Tibial nerve (tissue), 3 donors: ENCODE data around the gene RHOH.

Source experiments
- POLR2A ChIP-seq, 2 donors: fragments of 450-650 bp; IDR thresholded peaks; one replicate each; pipeline ENCODE4 v1.6.1; 2017; ENCODE audit warnings: antibody characterized with exemption in 2 of 2, mild to moderate bottlenecking in 2 of 2, moderate library complexity in 2 of 2
- TF ChIP-seq, protein P1 (sequence below), 5 experiments: fragments of 200-600 bp in 3 of 5; fragments of 450-650 bp in 2 of 5; sonication (generic) in 3 of 5; IDR thresholded peaks; one replicate each; pipeline ENCODE4 v1.5.1; 2016 to 2019; ENCODE audit warnings: antibody characterized with exemption in 5 of 5, mild to moderate bottlenecking in 3 of 5, moderate library complexity in 2 of 5

DNA sequence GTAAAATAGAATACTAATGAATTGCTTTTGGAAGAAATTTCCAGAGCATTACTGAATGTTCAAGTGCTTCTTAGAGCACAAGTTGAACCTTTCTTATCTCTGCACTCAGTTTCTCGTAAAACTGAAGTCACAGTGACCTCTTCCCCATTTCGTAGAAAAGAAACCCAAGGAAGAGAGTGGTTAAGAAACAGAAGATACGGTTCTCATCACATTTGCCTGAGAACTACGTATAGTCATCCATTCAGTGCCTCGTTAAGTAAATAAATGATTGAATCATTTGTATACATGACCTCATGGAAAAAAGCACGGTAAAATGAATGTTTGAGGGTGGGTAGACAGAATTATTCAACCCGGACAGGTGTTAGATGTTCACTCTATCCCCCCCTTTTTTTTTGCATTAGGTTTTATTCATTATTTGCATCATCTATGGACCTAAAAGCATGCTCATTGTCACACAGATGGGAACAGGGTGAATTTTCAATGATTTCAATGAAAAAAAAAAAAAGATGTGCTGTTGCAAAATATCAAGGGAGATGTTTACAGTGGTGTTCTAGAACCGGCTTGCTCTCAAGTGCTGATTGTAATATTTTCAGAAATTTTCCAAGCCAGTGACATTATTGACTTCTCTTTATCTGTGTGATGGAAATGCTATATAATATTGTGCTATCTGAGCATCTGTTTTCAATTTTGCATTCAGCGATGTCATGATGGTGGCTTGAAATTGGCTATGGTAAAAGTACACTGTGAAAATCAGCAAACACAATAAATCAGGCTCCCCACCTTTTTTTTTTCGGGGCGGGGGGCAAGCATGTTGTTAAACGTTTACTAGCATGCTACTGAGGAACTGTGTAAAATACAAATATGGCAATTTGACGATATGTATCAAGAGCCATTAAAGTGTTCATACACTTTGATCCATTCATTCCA, 4.3 kb downstream of the RHOH start:
- TF ChIP-seq, protein P1, sequence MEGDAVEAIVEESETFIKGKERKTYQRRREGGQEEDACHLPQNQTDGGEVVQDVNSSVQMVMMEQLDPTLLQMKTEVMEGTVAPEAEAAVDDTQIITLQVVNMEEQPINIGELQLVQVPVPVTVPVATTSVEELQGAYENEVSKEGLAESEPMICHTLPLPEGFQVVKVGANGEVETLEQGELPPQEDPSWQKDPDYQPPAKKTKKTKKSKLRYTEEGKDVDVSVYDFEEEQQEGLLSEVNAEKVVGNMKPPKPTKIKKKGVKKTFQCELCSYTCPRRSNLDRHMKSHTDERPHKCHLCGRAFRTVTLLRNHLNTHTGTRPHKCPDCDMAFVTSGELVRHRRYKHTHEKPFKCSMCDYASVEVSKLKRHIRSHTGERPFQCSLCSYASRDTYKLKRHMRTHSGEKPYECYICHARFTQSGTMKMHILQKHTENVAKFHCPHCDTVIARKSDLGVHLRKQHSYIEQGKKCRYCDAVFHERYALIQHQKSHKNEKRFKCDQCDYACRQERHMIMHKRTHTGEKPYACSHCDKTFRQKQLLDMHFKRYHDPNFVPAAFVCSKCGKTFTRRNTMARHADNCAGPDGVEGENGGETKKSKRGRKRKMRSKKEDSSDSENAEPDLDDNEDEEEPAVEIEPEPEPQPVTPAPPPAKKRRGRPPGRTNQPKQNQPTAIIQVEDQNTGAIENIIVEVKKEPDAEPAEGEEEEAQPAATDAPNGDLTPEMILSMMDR (IDR thresholded peaks at IDR 0.05) = no peak
- no peak for TF ChIP-seq POLR2A (IDR thresholded peaks at IDR 0.05)
